ENCODE data around the gene SLCO2A1. TPM values are rescaled to one million over a fixed set of nuclear protein-coding genes. Genes with fewer than 3 reads are reported as not detected.
A peak's percentile ranks its signal among the peaks of the same experiment; 100 is the strongest.

The SLCO2A1 gene
- total RNA-seq, 1 donor from 2014 or later, result 0.07 TPM

GRCh38 chr3:133895208-133896001 is 134.3 kb downstream of the SLCO2A1 start, which contains the start of gene RAB6B:
Gene RAB6B (minus strand): TSS chr3:133895882. CDS start chr3:133895466, 416 bp downstream.
- Mint-ChIP-seq H3K27me3 (ENCODE audit: insufficient read depth, low read depth) (peaks cover 29% of the 10 kb centered on the region), H3K9me3 (no peaks in the 10 kb centered on the region), H3K27ac (no peak within 1 kb of the TSS), H3K36me3 (no peaks in the 10 kb centered on the region), H3K4me3 (peak within 1 kb of the TSS; percentile 90), H3K4me1 (peaks cover 22% of the 10 kb centered on the region)
- Histone ChIP-seq H3K27me3 (peaks cover 65% of the 10 kb centered on the region), H3K4me3 (peak within 1 kb of the TSS; percentile 97), H3K9me3 (ENCODE audit: low read depth) (no peaks in the 10 kb centered on the region), H4K20me1 (ENCODE audit: low read depth) (peaks cover 9% of the 10 kb centered on the region), H3K36me3 (no peaks in the 10 kb centered on the region), H3K4me2 (peak within 1 kb of the TSS; percentile 88), H3K27ac (no peak within 1 kb of the TSS), H2AFZ (replicated peaks) (peak within 1 kb of the TSS; percentile 98), H3K4me1 (peaks cover 23% of the 10 kb centered on the region), H3F3A (ENCODE audit: low read depth) (no peaks in the 10 kb centered on the region), H3K9ac (peak within 1 kb of the TSS; percentile 21), H3K79me2 (ENCODE audit: low read depth) (peaks cover 7% of the 10 kb centered on the region)
- peak; percentile 89 for DNase-seq (ENCODE audit: low spot score)
- TF ChIP-seq CTCF (IDR thresholded peaks at IDR 0.05), result no peak
- TF ChIP-seq EZH2phosphoT487 (IDR thresholded peaks at IDR 0.05), result peak; percentile 36
- TF ChIP-seq EZH2 (IDR thresholded peaks at IDR 0.05), result peak; percentile 50

GRCh38 chr3:133894353-133895207 is 135.1 kb downstream of the SLCO2A1 start:
- Histone ChIP-seq H3K27me3 (peaks cover 65% of the 10 kb centered on the region), H3K9ac (no peak overlapping the region), H3F3A (ENCODE audit: low read depth) (no peaks in the 10 kb centered on the region), H4K20me1 (ENCODE audit: low read depth) (peaks cover 13% of the 10 kb centered on the region), H3K4me2 (peak overlapping the region; percentile 88), H3K27ac (no peak overlapping the region), H3K79me2 (ENCODE audit: low read depth) (peaks cover 7% of the 10 kb centered on the region), H3K9me3 (ENCODE audit: low read depth) (no peaks in the 10 kb centered on the region), H3K4me1 (peaks cover 23% of the 10 kb centered on the region), H3K4me3 (peak overlapping the region; percentile 97), H3K36me3 (no peaks in the 10 kb centered on the region), H2AFZ (replicated peaks) (peak overlapping the region; percentile 98)
- no peaks in the 10 kb centered on the region for H3K9me3 Mint-ChIP-seq
- peaks cover 29% of the 10 kb centered on the region for H3K27me3 Mint-ChIP-seq (ENCODE audit: insufficient read depth, low read depth)
- TF ChIP-seq CTCF (IDR thresholded peaks at IDR 0.05), result no peak
- no peak for TF ChIP-seq EZH2phosphoT487 (IDR thresholded peaks at IDR 0.05)
- TF ChIP-seq EZH2 (IDR thresholded peaks at IDR 0.05), result no peak
- no peak overlapping the region for H3K27ac Mint-ChIP-seq
- H3K4me1 Mint-ChIP-seq, result peaks cover 22% of the 10 kb centered on the region
- peak overlapping the region; percentile 80 for H3K4me3 Mint-ChIP-seq
- H3K36me3 Mint-ChIP-seq, result no peaks in the 10 kb centered on the region
- DNase-seq (ENCODE audit: low spot score), result peak; percentile 49

- Mint-ChIP-seq H3K4me3 (peak overlapping the region; percentile 80), H3K4me1 (peaks cover 25% of the 10 kb centered on the region), H3K27ac (no peak overlapping the region), H3K27me3 (ENCODE audit: insufficient read depth, low read depth) (peaks cover 29% of the 10 kb centered on the region), H3K9me3 (no peaks in the 10 kb centered on the region), H3K36me3 (no peaks in the 10 kb centered on the region)
- Histone ChIP-seq H3K79me2 (ENCODE audit: low read depth) (peaks cover 7% of the 10 kb centered on the region), H4K20me1 (ENCODE audit: low read depth) (peaks cover 14% of the 10 kb centered on the region), H3K4me2 (peak overlapping the region; percentile 88), H3K36me3 (no peaks in the 10 kb centered on the region), H3K4me1 (peaks cover 23% of the 10 kb centered on the region), H3K27me3 (peaks cover 57% of the 10 kb centered on the region), H2AFZ (replicated peaks) (no peak overlapping the region), H3K9ac (no peak overlapping the region), H3K27ac (no peak overlapping the region), H3K4me3 (peak overlapping the region; percentile 97), H3F3A (ENCODE audit: low read depth) (no peaks in the 10 kb centered on the region), H3K9me3 (ENCODE audit: low read depth) (no peaks in the 10 kb centered on the region)
- TF ChIP-seq EZH2phosphoT487 (IDR thresholded peaks at IDR 0.05), result no peak
- no peak for TF ChIP-seq CTCF (IDR thresholded peaks at IDR 0.05)
- TF ChIP-seq EZH2 (IDR thresholded peaks at IDR 0.05), result no peak
- no peak for DNase-seq (ENCODE audit: low spot score)
Measured at GRCh38 chr3:133893683-133894352, 135.9 kb downstream of the SLCO2A1 start.

Data from neural progenitor cell (in vitro differentiated cells).